CD4-positive, alpha-beta T cell treated with Interleukin-2 at 100 ng/mL for 4 hours (primary cell): ENCODE measurements around the gene WEE2.
A peak's percentile ranks its signal among the peaks of the same experiment; 100 is the strongest.
"Not testable (repeated sequence)": the region's sequence is repeated elsewhere in the genome, so short reads cannot be mapped to it uniquely, and the experiment has no call there.

Experiments used
- DNase-seq: peaks from one replicate; pipeline ENCODE4 v3.0.0-alpha.2; 2020; ENCODE audit warnings: low spot score

Gene WEE2

GRCh38 chr7:141708351-141708750, at the start of gene WEE2:
WEE2 (plus strand) TSS chr7:141708353; CDS start chr7:141708759, 406 bp downstream.
- no peak for DNase-seq

GRCh38 chr7:141659501-141659900, 48.7 kb upstream of the WEE2 start:
- no peak for DNase-seq

GRCh38 chr7:141660259-141660658, 47.9 kb upstream of the WEE2 start:
- DNase-seq: no peak

GRCh38 chr7:141663081-141663849, 44.9 kb upstream of the WEE2 start:
- no peak for DNase-seq

DNA sequence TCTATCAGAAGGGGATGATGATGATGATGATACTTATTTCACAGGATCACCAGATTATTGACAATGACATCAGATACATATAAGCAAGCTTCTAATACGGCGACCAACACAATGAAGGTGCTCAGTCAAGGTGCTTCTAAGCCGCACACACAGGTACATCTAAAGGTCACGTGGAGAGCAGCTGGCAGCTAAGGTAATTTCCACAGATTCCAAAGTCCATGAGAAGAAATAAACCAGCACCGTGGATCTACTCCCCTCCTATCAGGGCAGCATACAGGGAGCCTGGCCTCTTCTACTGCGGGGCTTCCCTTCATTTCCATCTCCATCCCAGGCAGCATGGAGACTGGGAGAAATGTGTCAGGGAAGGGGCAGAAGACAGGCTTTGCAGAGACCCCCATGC, 43.7 kb upstream of the WEE2 start:
- DNase-seq: no peak

DNA sequence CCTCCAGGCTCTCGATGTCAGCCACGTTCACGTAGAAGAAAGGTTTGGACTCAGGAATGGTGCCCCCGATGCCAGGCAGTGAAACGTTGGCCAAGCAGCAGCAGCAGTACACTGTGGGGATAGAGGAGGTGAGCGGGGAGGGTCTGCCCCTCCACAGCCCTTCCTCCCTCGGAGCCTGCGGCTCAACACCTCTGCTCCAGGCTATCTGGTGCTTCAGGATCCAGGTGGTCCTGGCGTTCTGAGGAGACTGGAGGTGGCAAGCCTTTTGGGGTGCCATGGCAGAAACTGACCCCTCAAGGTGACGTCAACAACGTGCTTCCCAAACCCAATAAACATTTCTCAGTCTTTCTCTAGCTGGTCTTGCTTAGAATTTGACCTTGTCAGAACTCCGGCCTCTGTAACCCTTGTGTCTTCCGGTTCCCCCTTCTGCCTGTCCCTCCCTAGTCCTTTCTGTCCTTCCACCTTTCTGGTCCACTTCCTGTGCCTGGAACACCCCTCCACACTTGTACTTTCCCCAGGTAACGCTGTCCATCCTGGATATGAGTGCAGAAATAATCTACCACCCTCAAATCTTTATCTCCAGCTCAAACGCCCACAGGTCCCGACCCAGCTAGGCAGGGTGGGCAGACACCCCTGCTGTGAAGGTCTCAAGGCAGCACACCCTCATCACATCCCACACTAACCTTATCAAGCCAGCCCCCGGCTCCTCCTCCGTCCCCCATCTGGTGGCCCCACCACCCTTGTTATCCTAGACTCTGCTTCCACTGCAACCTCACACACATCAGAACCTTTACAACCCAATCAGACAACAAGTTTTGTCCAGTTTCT, 42.7 kb upstream of the WEE2 start:
- DNase-seq: no peak

DNA sequence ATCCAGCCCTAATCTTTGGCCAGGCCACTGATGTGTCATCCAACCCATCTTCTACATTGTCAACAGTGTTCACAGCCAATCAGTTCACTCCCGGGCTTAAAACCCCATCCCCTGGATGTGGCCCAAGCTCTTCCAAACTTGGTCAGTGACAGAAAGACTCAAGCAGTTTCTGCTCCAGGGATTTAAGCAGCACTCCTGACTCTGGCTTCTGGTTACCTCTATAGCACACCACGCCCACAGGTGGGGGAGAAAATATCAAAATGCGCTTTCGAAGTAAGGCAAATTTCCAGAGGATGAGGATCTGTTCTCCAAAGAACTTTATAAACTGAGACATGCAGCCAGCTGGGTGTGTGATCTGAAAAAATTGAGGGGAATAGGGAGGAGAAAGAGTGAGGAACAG, 42.1 kb upstream of the WEE2 start:
- no peak for DNase-seq

DNA sequence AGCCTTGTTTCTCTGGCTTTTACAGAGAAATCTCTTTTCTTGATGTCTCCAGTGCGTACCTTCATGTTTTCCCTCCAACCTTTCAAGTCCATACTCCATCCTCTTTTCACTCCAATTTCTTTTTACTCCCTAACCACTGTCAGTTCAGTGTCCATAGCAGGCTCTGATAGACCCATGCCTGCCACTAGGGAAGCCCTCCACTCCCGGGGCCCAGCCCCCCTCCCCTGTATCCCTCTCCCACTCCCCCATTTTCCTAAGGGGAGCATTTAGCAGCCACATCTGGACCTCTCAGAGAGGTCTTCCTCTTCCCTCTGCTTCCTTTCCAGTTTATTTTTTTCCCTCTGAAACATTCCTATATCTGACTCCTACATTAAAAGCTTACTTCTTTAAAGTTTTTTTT, 39.3 kb upstream of the WEE2 start:
- no peak for DNase-seq

GRCh38 chr7:141671705-141672496, 36.3 kb upstream of the WEE2 start:
- DNase-seq: no peak

- DNase-seq: no peak
Observed at GRCh38 chr7:141673346-141673745, 34.8 kb upstream of the WEE2 start.

- no peak for DNase-seq
Observed at GRCh38 chr7:141674171-141674671, 33.9 kb upstream of the WEE2 start.

- no peak for DNase-seq
Observed at GRCh38 chr7:141674702-141675101, 33.5 kb upstream of the WEE2 start.

- DNase-seq: peak; percentile 7
Observed at GRCh38 chr7:141675436-141676215, 32.5 kb upstream of the WEE2 start.

DNA sequence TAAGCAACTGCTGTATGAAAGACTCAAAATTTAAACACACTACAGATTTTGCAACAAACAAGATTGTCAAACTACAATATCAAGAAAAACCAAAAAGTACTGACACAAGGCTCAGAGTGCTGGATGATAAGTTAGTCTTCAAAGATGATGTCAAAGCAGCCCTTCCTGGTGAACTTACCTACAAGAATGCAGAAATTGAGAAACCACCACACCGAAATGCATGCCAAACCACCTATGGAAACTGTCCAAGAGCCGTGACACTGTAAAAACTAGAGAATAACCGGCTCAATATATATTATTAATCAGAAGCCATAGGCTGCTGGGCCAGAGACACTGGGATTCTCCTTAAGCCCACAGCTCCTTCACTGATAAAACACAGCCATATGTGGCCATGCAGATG, 31.5 kb upstream of the WEE2 start:
- no peak for DNase-seq

- no peak for DNase-seq
Observed at GRCh38 chr7:141679014-141679413, 29.1 kb upstream of the WEE2 start.

- no peak for DNase-seq
Observed at GRCh38 chr7:141685285-141686023, 22.7 kb upstream of the WEE2 start.

DNA sequence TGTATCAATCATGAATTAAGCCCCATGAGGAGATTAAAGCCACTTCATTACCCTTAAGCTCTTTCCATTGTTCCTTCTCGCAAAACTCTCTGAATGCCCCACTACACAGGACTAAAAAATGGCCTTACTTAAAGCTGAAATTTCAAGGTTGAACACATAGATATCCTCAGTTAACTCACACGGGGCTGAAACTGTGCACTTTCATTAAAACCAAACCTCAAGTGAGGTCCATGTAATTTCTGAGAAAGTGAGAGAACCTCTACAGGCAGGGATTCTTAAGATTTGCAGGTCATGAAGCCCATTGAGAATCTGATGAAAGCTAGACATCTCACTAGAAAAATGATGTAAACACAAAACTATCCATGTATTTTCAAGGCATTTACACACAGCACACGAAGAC, 22.1 kb upstream of the WEE2 start:
- no peak for DNase-seq

DNA sequence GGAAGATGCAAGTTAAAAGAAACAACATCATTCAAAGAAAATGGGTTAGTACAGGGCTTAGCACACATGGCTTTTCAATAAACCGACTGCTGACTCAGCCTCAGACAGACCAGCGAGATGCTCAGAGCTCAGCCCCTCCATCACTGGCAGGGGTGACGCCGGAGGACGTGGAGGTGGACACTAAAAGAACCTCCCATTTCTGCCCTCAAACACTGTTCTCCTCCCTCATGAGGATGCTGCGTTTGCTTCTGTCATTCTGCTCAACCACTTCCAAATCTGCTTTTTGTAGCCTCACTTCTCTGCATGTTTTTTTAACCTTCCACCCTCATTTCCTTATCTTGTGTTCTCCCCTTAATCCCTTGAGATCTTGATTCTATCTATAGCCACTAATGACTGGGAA, 21.5 kb upstream of the WEE2 start:
- DNase-seq: no peak

DNA sequence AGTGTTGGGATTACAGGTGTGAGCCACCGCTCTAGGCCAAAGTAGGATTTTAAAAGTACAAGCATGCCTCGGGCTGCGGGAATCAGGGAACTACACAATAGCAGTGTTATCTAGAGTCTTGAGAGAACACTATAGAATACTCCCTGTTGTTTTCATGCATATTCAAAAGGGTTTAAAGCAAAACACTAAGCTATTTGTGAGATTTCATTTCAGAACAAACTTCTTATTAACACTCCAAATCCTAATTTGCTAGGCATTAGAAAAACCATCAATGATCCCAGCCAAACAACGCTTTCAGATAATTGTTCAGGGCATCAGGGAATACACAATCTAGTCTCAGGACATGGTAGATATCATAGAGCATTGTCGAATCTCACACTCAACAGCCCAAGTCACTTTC, 20.1 kb upstream of the WEE2 start:
- no peak for DNase-seq

DNA sequence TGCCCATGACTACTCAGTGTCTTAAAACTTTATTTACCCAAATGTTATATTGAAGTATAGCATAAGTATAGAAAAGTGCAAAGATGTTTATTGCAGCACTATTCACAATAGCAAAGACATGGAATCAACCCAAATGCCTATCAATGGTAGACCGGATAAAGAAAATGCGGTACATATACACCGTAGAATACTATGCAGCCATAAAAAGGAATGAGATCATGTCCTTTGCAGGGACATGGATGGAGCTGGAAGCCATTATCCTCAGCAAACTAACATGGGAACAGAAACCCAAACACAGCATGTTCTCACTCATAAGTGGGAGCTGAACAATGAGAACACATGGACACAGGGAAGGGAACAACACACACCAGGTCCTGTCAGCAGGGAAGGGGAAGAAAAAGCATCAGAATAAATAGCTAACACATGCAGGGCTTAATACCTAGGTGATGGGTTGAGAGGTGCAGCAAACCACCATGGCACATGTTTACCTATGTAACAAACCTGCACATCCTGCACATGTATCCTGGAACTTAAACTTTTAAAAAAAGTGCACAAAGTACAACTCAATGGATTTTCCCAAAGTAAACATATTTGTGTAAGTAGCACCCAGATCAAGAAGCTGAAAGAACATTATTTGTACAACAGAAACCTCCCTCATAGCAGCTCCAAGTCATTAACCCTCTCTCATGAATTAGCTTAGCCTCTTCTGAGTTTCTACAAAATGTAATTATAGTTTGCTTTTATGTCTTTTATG, 18.9 kb upstream of the WEE2 start:
- DNase-seq: not testable (repeated sequence)
